Epithelial cell of esophagus (primary cell): Measurements from ENCODE around the gene TAOK2.

Experiments
- DNase-seq: peaks from one replicate; pipeline ENCODE4 v3.0.0; 2010; ENCODE audit warnings: low read depth
- H3K4me3 ChIP-seq: 2 replicates; pipeline ENCODE4 v1.5.1; 2011; ENCODE audit warnings: mild to moderate bottlenecking, low read length, control low read depth
- CTCF ChIP-seq: IDR thresholded peaks from 2 replicates; pipeline ENCODE4 v1.5.1; 2011; ENCODE audit warnings: low read depth, mild to moderate bottlenecking, low read length, control low read depth, inconsistent platforms; ENCODE audit not compliant: insufficient read depth; ENCODE audit errors: missing control alignments

Gene TAOK2

GRCh38 chr16:29989111-29989858 lies 15.6 kb downstream of the TAOK2 start:
- H3K4me3 ChIP-seq: no peak overlapping the region
- TF ChIP-seq CTCF: no peak
- no peak for DNase-seq

- TF ChIP-seq CTCF: no peak
- no peak for DNase-seq
- no peak overlapping the region for H3K4me3 ChIP-seq
Measured at GRCh38 chr16:29990034-29990433, 16.4 kb downstream of the TAOK2 start.

GRCh38 chr16:29990883-29991570 lies 17.4 kb downstream of the TAOK2 start:
- no peak for DNase-seq
- no peak for TF ChIP-seq CTCF
- no peak overlapping the region for H3K4me3 ChIP-seq

- DNase-seq: no peak
- no peak for TF ChIP-seq CTCF
- H3K4me3 ChIP-seq: no peak overlapping the region
Measured at GRCh38 chr16:29991571-29991904, 17.9 kb downstream of the TAOK2 start.

- TF ChIP-seq CTCF: no peak
- DNase-seq: no peak
Measured at GRCh38 chr16:29992344-29992967, 18.8 kb downstream of the TAOK2 start.

GRCh38 chr16:29993191-29993902 lies 19.7 kb downstream of the TAOK2 start:
- no peak for TF ChIP-seq CTCF
- DNase-seq: no peak
- H3K4me3 ChIP-seq: no peak overlapping the region

More at GRCh38 chr16:29992344-29992967, 18.8 kb downstream of the TAOK2 start:
- H3K4me3 ChIP-seq: no peak overlapping the region
